ENCODE results near the gene HMGB2.

DNA sequence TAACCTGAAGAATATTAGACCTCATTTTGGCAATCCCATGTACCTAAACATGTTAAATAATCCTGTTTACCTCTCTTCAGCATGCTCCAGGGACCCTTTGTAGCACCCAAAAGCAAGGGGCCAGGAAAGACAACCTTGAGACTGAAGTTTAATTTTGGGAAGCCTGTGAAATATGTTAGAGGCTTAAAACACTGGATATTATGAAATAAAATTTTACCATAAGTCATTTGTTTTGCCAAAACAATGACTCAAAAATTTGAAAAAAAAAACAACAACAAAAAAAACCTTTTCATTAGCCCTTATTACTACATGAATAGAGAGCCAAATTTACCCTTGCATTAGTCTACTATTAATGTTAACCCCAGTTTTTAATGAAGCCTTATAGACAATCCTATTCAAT lies 49.7 kb downstream of the HMGB2 start:
- TF ChIP-seq, protein P1, sequence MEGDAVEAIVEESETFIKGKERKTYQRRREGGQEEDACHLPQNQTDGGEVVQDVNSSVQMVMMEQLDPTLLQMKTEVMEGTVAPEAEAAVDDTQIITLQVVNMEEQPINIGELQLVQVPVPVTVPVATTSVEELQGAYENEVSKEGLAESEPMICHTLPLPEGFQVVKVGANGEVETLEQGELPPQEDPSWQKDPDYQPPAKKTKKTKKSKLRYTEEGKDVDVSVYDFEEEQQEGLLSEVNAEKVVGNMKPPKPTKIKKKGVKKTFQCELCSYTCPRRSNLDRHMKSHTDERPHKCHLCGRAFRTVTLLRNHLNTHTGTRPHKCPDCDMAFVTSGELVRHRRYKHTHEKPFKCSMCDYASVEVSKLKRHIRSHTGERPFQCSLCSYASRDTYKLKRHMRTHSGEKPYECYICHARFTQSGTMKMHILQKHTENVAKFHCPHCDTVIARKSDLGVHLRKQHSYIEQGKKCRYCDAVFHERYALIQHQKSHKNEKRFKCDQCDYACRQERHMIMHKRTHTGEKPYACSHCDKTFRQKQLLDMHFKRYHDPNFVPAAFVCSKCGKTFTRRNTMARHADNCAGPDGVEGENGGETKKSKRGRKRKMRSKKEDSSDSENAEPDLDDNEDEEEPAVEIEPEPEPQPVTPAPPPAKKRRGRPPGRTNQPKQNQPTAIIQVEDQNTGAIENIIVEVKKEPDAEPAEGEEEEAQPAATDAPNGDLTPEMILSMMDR (conservative IDR thresholded peaks at IDR 0.05 in 1 of 2, IDR thresholded peaks at IDR 0.05 in 1 of 2; ENCODE audit: extremely low read depth in 1 of 2, insufficient read depth in 1 of 2, low read depth in 1 of 2, low read length in 2 of 2): no peak
- no peak for TF ChIP-seq EZH2 (IDR thresholded peaks at IDR 0.05; ENCODE audit: borderline replicate concordance, low read length)
